Measurements from ENCODE around the gene C11orf91.
"Not testable (repeated sequence)": the region's sequence is repeated elsewhere in the genome, so short reads cannot be mapped to it uniquely, and the experiment has no call there.

C11orf91 gene

DNA sequence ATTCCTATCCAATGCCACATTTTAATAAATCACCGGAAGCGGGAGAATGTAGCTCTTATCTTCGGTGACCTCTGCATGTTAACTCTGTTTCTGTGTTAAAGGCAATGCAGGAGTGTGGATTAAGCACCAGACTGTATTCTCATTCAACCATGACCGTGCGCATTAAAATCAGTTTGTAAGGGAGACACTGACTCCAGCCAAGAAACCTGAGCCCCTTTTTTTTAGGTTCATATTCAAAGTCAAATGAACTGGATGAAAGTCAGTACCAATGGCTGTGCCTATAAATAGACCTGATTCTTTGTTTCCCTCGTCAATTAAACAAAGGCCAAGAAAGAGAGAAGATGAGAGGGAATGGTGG lies 32.2 kb downstream of the C11orf91 start:
- DNase-seq, result no peak

GRCh38 chr11:33667819-33668467 lies 32.7 kb downstream of the C11orf91 start:
- DNase-seq, result no peak

DNA sequence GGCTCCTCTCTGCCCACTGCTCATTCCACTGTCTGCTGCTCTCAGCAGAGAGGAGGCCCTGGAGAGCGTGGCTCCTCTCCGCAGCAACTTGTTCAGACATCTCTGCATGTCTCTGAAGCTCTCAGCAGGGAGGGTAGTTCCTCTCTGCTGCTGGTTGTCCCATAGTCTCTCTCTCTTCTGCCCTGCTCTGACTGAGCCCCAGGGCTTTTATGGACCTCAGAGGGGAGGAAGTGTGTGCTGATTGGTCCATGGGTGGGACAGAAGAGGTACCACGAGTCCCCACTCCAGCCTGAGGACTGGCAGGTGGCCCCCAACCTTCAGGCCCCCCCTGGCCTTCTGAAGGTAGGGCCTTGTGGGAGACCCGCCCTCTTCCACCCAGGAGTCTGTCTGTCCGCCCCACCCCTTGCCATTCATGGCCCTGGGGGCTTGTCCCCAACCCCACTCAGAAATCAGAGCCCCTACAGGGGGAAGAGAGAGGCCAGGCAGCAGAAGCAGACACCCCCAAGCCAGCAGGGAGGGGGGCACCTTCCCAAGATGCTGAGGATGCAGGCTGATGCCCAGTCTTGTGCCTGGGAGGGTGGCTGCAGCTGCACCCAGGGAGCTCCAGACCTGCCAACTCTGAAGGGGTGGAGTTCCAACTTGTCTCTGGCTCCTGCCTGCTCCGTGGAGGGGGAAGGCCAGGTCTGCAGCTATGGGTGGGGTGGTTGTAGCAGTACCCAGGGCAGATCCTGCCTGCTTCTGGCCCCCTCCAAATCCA lies 35.1 kb downstream of the C11orf91 start:
- no peak for DNase-seq

GRCh38 chr11:33664827-33665226 lies 35.8 kb downstream of the C11orf91 start:
- no peak for DNase-seq

DNA sequence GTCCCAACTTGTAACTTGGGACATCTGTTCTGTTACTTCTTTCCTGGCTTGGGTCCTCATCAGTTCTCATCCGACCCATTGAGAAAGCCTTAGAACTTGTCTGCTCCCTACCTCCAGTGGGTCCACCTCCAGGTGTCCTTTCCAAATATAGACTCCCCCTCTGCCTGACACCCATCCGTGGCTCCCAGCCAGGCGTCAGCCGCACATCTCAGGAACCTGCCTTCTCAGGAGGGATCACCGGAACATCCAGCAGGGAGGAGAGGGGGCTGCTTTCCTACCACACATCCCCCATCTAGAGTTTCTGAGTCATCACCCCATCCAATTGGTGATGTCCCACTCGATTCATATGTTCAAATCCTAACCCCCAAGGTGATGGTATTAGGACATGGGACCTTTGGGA lies 36.5 kb downstream of the C11orf91 start:
- no peak for DNase-seq

GRCh38 chr11:33663121-33663520 lies 37.5 kb downstream of the C11orf91 start:
- no peak for DNase-seq

DNA sequence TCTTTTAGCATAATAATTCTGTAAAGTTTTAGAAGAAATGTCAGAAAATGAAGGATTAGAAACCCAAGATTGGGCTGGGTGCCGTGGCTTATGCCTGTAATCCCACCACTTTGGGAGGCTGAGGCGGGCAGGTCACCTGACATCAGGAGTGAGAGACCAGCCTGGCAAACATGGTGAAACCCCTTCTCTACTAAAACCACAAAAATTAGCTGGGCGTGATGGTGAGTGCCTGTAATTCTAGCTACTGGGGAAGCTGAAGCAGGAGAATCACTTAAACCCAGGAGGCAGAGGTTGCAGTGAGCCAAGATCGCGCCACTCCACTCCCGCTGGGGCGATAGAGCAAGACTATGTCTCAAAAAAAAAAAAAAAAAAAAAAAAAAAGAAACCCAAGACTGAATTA lies 39.1 kb downstream of the C11orf91 start:
- DNase-seq, result not testable (repeated sequence)

DNA sequence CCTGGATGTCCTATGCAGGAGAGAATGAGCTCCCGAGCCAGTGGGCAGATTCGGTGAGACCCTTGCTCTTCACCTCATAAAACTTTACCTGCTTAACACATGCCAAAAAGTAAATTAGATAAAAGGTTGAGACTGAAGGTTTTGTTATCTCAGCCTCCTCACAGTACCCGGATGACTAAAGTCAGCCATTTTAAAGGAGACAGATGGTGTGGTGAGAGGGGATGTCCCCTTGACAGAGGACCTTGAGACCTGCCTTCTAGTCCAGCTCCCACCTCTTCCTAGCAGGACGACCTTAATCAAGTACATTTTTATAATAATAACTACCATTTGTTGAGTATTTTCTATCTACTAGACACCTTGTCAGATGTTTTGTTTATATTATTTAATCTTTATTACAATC lies 39.7 kb downstream of the C11orf91 start:
- DNase-seq, result no peak

DNA sequence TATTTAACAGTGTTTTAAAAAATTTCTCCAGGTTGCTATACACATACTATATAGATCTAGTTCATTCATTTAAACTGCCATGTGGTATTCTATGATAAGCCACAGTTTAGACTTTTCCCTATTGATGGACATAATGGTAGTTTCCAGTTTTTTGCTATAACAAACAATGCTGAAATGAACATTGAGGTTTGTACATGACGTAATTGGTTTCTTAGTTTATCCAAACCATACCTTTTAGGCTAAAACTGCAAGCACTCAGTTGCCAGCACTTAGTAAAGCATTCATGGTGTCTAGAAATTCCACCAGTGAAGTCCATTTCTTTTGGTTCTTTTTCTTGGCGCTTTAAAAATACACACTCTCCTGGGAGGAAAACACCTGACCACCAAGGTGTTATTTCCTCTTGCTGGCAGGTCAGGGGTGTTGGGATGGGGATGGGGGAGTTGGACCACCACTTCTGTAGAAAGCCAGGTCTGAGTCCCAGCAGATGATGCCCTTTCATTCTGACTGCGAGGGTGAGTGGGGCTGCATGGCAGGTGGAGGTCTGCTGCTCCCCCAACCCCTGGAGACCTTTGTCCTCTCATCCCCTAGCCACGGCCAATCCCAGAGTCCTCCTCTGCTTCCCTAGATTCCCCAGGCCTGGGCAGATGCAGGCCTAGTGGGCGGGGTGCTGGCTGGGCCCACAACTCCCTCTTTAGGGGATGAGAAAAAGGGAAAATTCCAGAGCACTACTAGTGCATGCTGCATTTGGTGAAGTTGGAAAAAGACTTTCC lies 41.1 kb downstream of the C11orf91 start:
- no peak for DNase-seq

DNA sequence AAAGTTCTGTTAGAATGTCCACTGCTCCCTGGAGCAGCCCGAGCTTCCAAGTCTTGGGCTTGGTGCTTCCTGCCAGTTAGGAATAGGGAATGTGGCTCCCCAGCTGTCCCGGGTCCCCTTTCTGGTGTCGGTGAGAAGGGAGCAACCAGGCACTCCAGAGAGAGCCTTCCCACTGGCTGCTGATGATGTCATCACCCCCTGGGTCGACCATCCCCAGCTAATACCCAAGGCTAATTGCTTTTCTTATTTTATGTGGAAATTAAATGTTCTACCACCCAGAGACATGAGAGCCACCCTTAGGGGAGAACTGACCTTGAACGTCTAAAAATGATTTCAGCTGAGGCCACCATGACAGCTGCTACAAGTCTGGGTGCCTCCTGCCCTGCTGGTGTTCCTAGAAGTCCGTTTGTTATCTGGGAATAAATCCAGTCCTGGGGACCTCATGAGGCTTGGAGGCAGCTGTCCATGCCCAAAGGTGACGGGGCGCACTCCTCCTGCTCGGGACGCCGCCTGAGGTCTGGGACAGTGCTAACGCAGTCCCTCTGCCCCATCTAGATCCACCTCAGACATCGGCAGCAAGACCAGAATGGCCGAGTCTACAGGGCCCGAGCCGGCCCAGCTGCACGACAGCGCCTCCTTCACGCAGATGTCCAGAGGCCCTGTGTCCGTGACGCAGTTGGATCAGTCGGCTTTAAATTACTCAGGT lies 42.3 kb downstream of the C11orf91 start:
- no peak for DNase-seq

DNA sequence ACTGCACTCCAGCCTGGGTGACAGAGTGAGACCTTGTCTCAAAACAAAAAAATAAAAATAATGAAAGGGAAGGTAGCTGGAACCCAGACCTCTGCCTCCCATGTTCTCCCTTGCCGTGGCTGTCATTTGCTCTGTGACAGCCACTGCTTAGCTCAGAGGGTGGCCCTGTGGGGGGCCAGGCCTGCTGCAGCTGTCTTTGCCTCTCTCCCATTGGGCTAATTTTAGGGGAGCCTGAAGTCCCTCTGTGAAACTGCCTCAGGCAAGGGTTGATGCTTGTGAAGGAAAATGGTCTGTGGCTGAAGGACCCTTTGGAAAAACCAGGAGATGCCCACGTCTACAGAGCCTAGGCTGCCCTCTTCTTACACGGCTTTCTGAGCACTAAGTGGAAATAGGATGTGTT lies 42.9 kb downstream of the C11orf91 start:
- no peak for DNase-seq

DNA sequence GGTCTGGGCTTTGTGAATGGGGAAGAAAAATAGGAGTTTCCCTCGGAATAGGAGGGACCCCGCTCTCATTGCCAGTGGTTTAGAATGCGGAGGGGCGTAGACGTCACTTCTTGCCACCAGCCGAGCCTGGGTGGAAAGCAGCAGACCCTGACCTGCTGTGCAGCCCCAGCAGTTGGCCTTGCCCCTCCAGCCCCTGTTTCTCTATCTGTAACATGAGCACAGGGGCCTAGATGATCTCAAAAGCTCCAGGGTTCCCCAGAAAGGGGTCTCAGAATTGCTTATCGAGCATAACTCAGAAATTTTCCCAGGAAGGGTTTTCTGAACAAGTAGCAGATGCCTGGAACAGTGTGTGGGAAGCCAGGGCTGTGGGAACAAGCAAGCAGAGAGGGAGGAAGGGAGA lies 43.9 kb downstream of the C11orf91 start:
- DNase-seq, result no peak

DNA sequence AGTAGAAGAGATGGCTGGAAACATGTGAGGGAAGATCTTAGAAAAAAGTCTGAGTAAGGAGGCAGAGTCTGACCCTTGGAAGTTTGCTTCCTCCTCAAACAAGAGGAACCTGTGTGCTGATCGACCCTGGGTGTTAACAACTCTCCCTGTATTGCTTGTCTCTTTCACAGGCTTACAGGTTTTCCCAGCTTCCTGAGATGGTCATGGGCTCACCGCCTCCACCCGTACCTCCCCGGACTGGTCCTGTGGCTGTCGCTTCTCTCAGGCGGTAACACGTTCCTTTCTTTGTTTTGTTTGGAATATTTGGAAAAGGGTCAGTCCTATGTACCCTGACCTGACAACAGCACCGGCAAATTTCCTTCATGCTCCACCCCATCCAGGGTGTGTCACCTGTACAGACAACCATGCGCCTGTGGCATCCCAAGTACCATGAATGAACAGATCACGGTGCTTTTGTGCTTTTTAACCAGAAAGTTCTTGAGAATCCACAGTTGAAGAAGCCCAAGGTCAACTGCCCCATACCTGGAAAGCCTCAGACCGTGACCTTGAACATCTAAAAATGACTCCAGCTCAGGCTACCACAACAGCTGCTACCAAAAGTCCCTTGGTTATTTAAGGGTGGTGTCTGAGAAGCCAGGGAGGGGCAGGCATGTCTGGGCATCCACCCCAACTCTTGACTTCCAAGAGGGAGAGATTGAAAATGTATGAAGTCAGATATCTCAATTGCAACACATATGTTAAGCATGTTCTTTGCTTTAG lies 44.6 kb downstream of the C11orf91 start:
- no peak for DNase-seq

DNA sequence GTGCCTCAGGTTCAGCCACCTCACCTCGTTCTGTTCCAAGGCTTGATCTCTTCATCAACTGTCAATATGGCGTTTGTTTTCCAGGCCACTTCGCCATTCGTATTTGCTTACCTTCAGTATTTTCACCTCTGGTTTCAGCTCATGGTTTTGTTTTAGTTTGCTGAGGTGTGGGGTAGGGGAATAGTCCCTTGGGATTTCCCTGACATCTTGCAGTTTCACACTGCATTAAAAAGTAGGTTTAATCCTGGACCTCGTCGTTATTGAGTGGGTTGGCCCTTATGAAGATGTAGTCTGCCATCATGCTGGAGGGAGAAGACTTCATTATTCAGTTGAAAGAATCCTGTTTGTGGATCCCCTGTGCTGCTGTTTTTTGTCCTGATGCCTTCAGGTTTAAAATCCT lies 46.0 kb downstream of the C11orf91 start:
- no peak for DNase-seq

DNA sequence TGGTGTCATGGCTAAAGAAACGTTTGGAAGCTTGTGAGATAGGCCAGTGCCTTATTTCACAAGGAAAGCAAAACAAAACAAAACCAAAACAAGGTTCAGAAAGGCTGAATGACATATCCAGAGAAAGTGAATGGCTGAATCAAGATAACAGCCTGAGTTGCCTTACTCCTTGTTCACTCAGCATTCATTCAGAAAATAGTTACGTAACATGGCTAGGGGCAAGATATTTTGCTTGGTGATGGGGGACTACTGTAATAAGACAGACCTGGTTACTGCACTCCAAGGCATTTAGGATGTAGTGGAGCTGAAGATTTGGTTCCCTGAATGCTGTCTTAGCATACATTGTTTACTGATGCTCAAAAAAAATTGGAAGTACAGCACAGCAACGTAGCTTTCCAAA lies 47.7 kb downstream of the C11orf91 start:
- no peak for DNase-seq

DNA sequence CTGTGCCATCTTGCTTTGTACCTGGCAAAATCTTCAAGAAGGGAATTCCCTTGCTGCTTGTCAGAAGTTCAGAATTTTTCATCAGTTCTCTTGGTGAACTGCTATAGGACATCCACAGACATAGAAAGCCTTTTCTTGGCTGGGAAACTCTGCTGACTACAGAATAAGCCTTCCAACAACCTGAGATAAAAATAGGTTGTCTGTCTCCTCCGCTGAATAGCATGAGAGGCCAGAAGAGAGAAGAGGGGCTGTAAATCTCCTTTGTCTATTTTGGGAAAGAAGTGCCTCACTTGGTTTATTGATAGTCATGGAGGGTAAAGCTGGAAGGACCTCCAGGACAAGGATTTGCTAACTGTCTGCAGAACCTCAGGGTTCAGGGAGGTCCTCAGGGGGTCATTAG lies 48.2 kb downstream of the C11orf91 start:
- no peak for DNase-seq

GRCh38 chr11:33651990-33652389 lies 48.6 kb downstream of the C11orf91 start:
- DNase-seq, result no peak

GRCh38 chr11:33651555-33651954 lies 49.1 kb downstream of the C11orf91 start:
- no peak for DNase-seq

- no peak for DNase-seq
These were observed 50.7 kb downstream of the C11orf91 start for GRCh38 chr11:33649944-33650343.

Data from stimulated activated CD4-positive, alpha-beta T cell treated with anti-CD3 and anti-CD28 coated beads, Interleukin-4, amount 100 ng/mL, for 4 hours (primary cell).